ENCODE measurements around the gene PLAAT3.

DNA sequence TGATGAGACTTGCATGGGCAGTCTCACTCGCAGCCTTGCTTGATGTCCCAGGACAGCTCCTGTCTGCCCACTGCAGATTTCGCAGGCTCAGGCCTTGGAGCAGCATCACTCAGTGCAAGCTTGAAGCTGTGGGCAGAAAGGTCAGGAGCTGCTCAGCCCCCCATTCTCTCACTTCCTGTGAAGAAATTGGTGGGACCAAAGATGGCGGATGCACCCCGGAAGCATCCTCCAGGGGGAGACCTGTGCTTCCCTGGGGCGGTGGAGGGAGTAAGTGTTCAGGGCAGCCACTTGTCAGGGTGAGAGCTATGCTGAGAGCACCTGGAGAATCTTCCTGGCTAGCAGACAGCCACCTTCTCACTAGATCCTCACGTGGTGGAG, 62.4 kb downstream of the PLAAT3 start:
- TF ChIP-seq CTCF (IDR thresholded peaks at IDR 0.05) (no peak), POLR2A (IDR thresholded peaks at IDR 0.05) (no peak)
